ENCODE results near the gene PSMB9.

PSMB9 gene

DNA sequence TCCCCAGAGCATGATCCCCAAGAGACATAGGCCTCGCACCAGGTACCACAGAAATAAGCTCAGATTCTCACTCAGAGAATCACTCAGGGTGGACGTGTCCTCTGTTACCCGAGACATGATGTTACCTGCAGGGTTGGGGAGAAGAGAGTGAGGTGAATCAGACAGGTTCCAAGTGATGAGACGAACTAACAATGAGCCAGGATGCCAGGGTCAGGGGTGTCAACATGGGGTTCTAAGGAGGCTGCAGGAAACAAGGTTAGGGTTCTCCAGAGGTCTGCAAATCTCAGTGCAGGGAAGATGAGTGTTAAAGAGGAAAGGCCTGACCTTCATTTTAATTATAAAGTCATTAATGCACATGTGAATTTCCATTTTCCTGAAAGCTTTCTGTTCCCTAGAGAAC lies 3.0 kb upstream of the PSMB9 start:
- TF ChIP-seq, protein P1, sequence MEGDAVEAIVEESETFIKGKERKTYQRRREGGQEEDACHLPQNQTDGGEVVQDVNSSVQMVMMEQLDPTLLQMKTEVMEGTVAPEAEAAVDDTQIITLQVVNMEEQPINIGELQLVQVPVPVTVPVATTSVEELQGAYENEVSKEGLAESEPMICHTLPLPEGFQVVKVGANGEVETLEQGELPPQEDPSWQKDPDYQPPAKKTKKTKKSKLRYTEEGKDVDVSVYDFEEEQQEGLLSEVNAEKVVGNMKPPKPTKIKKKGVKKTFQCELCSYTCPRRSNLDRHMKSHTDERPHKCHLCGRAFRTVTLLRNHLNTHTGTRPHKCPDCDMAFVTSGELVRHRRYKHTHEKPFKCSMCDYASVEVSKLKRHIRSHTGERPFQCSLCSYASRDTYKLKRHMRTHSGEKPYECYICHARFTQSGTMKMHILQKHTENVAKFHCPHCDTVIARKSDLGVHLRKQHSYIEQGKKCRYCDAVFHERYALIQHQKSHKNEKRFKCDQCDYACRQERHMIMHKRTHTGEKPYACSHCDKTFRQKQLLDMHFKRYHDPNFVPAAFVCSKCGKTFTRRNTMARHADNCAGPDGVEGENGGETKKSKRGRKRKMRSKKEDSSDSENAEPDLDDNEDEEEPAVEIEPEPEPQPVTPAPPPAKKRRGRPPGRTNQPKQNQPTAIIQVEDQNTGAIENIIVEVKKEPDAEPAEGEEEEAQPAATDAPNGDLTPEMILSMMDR (IDR thresholded peaks at IDR 0.05; ENCODE audit: borderline replicate concordance, control extremely low read depth, extremely low read depth, insufficient read depth, missing control alignments), result no peak
- no peak for DNase-seq (ENCODE audit: low spot score)
- in situ Hi-C loops (cut with MboI; ENCODE audit: low sequenced_read_pairs, unreplicated experiment), result no loop called here

DNA sequence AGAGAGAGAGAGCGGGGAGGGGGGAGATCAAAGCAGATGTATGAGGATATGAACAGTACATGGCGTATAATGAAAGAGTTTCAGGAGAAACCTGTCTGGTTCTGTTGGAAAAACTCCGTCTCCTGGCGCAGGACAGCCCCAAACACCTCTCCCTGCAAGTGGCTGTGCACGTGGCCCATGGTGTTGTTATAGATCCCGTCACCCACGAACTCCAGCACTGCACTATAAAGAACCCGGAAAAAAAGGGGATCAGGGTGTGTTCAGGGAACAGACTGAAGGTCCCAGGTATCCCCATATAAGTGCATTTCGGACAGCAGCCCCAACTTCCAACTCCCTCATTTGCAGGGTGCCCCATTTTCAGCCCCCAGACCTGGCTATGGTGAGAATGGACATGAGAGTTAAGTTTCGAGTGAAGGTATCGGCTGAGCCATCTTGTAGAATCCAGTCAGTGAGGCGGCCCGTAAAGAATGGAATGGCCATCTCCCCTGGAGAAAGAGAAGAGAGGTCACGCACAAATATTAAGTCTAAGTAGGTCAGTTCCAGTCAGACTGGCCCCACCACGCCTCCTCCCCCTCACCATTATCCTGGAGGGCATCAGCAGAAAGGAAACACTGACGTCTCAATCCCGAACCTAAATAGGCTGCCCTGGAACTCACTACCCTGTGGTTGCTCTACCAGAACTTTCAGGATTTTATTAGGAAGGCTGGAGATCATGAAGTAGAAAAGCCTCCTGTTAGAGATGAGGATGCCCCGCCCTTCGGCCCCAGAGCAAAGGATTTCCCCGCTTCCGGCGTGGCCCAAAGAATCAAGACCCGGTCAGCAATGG lies 1.8 kb upstream of the PSMB9 start:
- TF ChIP-seq, protein P1 (IDR thresholded peaks at IDR 0.05; ENCODE audit: borderline replicate concordance, control extremely low read depth, extremely low read depth, insufficient read depth, missing control alignments), result no peak
- in situ Hi-C loops (cut with MboI; ENCODE audit: low sequenced_read_pairs, unreplicated experiment), result no loop called here
- DNase-seq (ENCODE audit: low spot score), result peak; percentile 42

DNA sequence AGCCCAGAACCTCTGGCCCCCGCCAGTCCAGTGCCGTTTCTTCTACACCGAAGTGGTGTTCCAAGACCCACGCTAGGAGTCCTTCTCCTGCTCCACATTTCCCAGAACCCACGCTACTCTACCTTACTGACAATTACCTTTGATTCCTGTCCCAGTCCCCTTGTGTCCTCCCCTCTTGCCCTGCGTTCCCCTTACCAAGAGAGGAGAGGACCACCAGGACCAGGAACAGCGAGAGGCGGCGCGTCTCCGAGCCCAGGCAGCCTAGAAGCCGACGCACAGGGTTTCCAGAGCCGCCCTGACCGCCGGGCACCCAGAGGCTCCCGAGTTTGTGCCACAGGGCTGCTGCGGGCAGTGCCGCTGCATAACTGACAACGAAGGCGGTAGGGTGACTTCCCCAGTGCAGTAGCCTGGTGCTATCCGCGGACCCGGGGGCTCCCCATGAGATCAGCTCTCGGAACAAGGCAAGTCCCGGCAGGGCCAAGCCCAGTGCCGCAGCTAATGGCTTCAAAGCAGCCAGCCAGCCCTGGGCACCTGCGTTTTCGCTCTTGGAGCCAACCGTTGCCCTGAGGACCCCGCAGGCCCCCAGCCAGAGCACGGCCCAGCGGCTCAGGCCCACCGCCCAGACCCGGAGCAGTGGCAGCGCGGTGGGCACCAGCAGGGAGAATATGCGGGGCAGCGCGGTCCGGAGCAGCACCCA lies 1.0 kb upstream of the PSMB9 start:
- TF ChIP-seq, protein P1 (IDR thresholded peaks at IDR 0.05; ENCODE audit: borderline replicate concordance, control extremely low read depth, extremely low read depth, insufficient read depth, missing control alignments), result no peak
- peak; percentile 70 for DNase-seq (ENCODE audit: low spot score)

DNA sequence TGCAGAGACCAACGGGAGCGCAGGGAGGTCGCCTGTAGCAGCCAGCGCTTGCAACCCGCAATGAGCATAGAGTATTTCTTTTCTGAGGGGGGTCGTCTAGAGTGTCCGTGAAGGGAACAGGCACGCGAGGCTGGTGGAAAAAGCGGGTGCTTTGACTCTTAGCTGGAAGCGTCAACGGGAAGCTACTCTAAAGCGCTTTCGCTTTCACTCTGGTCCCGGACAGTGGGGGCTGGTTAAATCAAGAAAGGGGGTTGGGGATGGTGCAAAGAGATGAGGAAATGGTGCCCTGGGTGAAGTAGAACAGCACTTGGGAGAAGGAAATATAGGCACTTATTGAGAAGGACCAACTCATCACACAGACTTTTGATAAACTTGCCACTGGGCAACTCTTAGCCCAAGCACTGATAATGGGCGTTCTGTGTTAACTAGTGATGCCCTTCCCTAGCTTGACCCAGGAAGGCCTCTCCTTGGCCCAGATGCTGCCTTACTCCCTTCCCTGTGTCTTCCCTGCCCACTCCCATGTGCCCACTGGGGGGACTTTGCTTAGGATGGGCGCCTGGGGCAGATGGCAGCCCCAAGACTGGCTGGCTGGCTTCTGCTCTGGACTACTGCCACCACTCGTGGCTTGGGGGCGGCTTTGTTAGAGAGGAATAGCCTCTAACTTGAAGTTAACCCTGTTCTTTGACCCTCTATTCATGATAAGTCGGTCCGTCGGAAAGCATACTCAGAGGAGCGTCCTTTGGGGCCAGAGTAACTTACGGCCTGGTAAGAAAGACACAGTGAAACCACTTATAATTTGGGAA lies 585 bp downstream of the PSMB9 start:
- DNase-seq (ENCODE audit: low spot score), result peak; percentile 67
- in situ Hi-C loops (cut with MboI; ENCODE audit: low sequenced_read_pairs, unreplicated experiment), result no loop called here
- TF ChIP-seq, protein P1 (IDR thresholded peaks at IDR 0.05; ENCODE audit: borderline replicate concordance, control extremely low read depth, extremely low read depth, insufficient read depth, missing control alignments), result no peak

More for the DNA sequence above, 1.0 kb upstream of the PSMB9 start:
- in situ Hi-C loops (cut with MboI; ENCODE audit: low sequenced_read_pairs, unreplicated experiment), result no loop called here

DNA sequence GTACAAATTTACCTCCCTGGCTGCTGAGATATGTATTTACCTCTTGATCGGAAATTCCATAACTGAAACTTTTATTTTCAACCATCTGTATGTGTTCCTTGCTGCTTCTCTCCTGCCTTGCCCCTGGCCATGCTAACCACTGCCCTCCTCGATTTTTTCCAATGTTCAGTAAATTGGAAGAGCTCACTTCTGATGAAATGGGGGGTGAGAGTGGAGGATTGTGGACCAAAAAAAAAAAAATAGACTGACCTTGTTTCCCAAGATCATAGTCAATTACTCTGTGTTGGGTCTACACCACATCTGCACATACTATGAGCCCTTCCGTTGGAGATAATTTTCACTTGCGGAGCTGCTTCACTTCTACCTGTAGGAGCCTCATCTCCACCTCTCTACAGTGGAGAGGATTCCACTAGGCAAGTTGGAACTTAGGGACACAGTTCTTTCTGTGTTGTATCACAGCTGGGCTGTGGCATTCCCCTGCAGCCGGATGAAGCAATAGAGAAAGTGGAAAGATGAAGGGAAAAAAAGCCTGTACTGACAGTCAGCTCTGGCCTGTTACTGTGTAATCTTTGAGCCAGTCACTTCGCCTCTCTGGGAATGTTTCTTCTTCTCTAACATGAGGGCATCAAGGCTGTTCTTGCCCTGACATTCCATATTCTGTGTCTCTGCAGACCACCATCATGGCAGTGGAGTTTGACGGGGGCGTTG lies 1.6 kb downstream of the PSMB9 start:
- in situ Hi-C loops (cut with MboI; ENCODE audit: low sequenced_read_pairs, unreplicated experiment), result no loop called here
- DNase-seq (ENCODE audit: low spot score), result no peak
- TF ChIP-seq, protein P1 (IDR thresholded peaks at IDR 0.05; ENCODE audit: borderline replicate concordance, control extremely low read depth, extremely low read depth, insufficient read depth, missing control alignments), result no peak
